HG02973 (cell line): Measurements from ENCODE around the gene CMC4.

ENCODE experiments used
- ATAC-seq: cut with Tn5 transposase; IDR thresholded peaks from one replicate; pipeline ENCODE4 v1.9.1; 2021; ENCODE audit warnings: moderate library complexity; ENCODE audit not compliant: unreplicated experiment

The CMC4 gene

GRCh38 chrX:155054255-155054654 is 16.7 kb downstream of the CMC4 start:
- ATAC-seq = no peak

DNA sequence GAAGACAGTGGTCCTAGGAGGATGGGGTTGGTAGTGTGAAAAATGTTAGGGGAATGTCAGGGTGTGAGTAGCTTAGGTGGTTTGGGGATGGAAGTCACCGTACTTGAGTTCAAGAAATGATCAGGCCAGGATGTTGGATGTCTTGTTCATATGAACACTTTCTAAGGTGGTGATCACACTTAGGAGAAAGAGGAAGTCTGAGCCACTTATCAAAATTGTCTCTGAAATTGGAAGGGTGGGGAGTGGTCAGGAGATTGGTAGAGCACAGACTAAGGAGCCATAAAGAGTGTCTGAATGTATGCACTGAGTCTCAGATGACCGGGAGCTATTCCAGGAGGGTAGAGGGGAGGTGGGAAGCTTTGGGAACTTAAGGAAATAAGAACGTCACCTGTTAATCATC is 17.3 kb downstream of the CMC4 start:
- no peak for ATAC-seq

DNA sequence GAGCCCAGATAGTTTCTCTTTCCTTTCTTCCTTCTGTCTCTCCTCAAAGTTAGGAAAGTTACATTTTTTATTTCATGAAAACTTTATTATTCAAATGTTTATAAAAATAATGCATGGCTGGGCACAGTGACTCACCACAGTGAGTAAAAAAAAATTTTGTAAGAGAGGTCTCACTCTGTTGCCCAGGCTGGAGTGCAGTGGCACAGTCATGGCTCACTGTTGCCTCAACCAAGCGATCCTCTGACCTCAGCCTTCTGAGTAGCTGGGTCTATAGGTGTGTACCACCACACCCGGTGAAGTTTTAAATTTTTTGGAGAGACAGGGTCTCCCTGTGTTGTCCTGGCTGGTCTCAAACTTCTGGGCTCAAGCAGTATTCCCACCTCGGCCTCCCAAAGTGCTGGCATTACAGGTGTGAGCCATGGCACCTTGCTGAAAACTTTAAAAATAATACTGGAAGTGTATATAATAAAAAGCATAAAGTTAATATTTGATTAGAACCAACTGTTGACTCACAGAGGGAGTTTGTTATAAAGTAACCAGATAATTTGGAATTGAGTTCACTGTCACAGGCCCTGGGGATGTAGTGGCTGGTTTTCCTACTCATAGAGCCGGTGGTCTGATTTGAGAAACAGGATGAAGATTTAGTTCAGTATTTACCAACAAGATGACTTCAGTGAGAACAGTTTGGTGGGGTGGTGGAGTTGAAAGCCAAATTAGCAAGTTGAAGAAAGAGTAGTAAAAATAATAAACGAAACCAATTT is 18.0 kb downstream of the CMC4 start:
- no peak for ATAC-seq

- ATAC-seq = no peak
Observed at GRCh38 chrX:155048977-155049619, 21.8 kb downstream of the CMC4 start.

DNA sequence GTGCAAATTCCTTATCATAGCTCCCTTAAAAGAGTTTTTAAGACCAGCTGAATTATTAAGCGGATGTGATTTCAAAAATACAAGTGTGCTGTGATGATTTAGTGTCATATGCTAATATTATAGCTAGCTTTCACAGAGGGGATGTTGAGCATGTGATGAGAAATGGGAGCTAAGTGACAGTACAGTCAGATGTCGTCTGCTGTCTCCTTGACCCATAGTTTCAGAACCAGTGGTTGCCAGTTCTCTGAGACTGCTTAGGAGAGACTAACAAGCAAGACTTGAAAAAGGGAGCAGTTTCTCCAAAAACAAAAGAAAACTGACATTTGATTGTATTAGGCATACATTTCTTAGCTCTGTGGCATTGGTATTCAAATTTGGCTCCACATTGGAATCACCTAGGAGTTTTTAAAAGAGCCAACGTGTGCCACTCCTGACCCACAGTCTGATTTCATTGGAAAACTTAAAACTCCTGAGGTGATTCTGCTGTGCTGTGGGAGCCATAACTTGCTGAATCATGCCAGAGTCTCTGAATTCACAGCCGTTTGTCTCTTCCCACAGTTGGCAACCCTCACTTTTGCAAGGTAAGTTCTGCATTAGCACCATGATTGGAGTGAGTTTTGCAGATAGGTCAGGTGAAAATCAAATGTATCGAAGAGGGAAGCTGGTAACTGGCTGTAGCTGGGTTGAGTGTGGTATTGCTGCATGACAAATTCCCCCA is 24.0 kb downstream of the CMC4 start:
- no peak for ATAC-seq

GRCh38 chrX:155046129-155046810 is 24.7 kb downstream of the CMC4 start:
- ATAC-seq = no peak

DNA sequence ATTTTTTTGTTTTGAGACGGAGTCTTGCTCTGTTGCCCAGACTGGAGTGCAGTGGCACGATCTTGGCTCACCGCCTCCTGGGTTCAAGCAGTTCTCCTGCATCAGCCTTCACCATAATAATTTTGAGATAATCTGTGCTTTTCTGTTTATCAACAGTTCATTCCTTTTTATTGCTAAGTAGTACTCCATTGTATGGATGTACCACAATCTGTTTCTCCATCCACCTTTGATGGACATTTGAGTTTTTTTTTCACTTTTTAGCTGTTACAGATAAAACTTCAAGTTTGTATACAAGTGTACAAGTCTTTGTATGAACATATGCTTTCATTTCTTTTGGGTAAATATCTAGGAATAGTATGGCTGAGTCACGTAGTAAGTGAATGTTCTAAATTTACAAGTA is 35.2 kb downstream of the CMC4 start:
- no peak for ATAC-seq

GRCh38 chrX:155031657-155032056 is 39.3 kb downstream of the CMC4 start:
- ATAC-seq = no peak

GRCh38 chrX:155028877-155029291 is 42.1 kb downstream of the CMC4 start:
- no peak for ATAC-seq

DNA sequence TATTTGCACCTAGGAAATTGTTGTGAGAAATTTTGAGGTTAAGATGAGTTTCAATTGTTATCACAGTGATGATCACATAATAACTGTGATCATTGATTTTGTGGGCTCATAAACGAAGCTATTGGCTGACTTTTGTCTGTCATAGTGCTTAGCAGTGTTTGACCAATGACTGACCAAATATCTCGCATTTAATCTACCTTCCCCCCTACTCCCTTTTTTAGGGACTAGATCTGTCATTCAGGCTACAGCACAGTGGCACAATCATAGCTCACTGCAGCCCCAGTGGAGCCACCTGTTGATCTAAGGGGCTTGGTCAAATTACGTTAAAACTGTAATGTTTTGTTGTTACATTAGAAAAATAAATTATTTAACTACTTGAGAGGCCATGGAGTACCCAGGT is 42.8 kb downstream of the CMC4 start:
- ATAC-seq = no peak

- no peak for ATAC-seq
Observed at GRCh38 chrX:155027509-155028066, 43.3 kb downstream of the CMC4 start.

DNA sequence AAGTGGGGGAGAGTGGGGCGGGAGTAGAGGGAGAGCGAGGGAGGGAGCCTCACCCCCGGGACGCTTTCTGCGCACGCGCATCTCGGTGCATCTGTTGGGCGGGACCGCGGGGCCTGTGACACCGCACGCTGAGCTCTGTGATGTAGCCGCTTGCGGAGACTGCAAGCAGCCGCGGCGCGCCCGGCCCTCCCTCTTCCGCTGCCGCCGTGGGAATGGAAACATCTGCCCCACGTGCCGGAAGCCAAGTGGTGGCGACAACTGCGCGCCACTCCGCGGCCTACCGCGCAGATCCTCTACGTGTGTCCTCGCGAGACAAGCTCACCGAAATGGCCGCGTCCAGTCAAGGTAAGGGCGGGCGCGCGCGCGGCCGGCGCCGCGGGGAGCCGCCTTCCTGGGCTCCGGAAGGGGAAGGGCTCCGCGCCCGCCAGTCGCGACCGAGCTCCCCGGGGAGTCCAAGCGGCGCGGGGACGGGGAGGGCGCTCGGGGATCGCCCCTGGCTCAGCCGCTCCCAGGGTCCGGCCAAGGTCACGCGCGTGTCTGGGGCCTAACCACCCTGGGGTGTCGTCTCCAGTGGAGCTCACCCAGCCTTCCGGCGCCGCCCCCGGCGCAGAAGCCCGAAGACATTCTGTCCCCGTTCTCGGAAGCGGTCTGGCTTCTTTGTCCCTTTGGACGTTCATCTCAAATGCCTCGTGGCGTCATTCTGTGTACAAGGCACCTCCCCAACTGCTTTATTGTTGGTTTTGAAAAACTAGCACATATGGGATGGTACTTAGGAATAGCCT is 44.0 kb downstream of the CMC4 start, which contains the start of gene FUNDC2:
Gene FUNDC2, plus strand, starts transcription at position 118 of the 782 bp plus-strand sequence. Its CDS starts 95 bp downstream, at position 213.
- peak; percentile 79 for ATAC-seq

DNA sequence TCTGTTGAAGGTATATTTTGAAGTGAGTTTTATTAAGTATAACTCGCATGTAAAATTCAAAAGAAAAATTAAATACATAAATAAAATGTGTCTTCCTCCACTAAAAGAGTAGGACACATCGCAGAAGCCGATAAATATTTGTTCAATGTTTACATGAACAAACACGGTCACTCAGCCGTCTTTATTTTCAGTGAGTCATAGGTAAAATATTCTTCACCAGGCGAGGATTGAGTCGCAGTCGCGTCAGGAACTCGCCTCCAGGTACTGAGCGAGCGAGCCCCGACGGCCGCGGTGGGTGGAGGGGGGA is 44.6 kb downstream of the CMC4 start:
- no peak for ATAC-seq

DNA sequence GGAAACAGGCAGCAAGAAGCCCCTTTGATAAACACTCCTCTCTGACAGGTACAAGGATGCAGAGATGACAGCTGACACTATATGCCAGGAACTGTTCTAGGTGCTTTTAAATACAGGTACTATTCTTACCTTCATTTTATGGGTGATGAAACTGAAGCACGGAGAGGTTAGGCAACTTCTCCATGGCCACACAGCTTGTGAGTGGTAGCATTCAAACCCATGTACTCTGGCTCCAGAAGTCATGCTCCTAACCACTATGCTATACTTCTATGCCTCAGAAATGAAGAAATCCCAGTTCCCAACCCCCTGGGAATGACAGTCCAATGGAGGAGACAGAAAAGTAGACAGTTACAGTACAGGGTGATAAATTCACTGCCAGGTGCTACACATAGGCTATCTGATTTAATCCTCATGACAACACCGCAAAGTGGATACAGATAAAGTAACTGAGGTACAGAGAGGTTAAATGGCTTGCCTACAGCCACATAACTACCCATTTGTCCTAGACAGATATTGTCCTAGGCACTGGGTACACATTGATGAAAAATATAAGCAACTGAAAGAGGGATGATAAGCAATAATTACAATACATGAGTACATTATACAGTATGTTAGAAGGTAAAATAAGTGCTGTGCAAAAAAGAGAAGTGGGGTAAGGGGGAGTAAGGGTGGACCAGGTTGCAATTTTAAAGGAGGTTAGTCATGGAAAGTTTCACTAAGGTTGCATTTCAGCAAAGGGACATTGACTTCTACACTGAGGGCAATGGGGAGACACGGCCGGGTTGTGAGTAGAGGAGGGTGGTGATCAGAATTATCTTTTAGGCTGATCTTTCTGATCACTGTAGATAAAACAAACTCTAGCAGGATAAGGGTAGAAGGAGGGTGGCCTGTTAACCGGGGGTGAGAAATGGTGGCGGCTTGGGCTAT is 46.8 kb downstream of the CMC4 start:
- no peak for ATAC-seq

GRCh38 chrX:155022585-155022984 is 48.4 kb downstream of the CMC4 start, which contains the start of gene F8:
F8 (minus strand) TSS chrX:155022723; CDS start chrX:155022552, 171 bp downstream.
- ATAC-seq = no peak

GRCh38 chrX:155020591-155020990 is 50.3 kb downstream of the CMC4 start:
- no peak for ATAC-seq
